ENCODE data around the gene TNS3. TPM values are rescaled to one million over a fixed set of nuclear protein-coding genes. Genes with fewer than 3 reads are reported as not detected.

Gene TNS3
- total RNA-seq (28.5 TPM), polyA plus RNA-seq (ENCODE audit: insufficient read depth in 1 of 8, insufficient read length in 8 of 8, low replicate concordance in 1 of 8) (10 to 100 TPM; 20.2 to 49.1 (median 30.6) TPM)
- long read RNA-seq, donor 1: 0 reads
- long read RNA-seq, donor 2: 0 reads
- long read RNA-seq, donor 3, partial matches to known transcripts: 12 of 12 reads
- long read RNA-seq, donor 3, other reads (novel, unspliced or antisense): 0 of 12 reads
- long read RNA-seq, donor 4: 0 reads
- long read RNA-seq, donor 5, partial matches to known transcripts: 9 of 9 reads
- long read RNA-seq, donor 5, other reads (novel, unspliced or antisense): 0 of 9 reads
- long read RNA-seq, donor 6: 0 reads
- long read RNA-seq, donor 7: 0 reads
- long read RNA-seq, donor 8: 0 reads
- long read RNA-seq, donor 9: 0 reads
- long read RNA-seq, donor 10: 0 reads
- long read RNA-seq, donor 11, full-length matches to known transcripts: 1 of 1 reads
- long read RNA-seq, donor 11, partial matches to known transcripts: 0 of 1 reads
- long read RNA-seq, donor 11, other reads (novel, unspliced or antisense): 0 of 1 reads

DNA sequence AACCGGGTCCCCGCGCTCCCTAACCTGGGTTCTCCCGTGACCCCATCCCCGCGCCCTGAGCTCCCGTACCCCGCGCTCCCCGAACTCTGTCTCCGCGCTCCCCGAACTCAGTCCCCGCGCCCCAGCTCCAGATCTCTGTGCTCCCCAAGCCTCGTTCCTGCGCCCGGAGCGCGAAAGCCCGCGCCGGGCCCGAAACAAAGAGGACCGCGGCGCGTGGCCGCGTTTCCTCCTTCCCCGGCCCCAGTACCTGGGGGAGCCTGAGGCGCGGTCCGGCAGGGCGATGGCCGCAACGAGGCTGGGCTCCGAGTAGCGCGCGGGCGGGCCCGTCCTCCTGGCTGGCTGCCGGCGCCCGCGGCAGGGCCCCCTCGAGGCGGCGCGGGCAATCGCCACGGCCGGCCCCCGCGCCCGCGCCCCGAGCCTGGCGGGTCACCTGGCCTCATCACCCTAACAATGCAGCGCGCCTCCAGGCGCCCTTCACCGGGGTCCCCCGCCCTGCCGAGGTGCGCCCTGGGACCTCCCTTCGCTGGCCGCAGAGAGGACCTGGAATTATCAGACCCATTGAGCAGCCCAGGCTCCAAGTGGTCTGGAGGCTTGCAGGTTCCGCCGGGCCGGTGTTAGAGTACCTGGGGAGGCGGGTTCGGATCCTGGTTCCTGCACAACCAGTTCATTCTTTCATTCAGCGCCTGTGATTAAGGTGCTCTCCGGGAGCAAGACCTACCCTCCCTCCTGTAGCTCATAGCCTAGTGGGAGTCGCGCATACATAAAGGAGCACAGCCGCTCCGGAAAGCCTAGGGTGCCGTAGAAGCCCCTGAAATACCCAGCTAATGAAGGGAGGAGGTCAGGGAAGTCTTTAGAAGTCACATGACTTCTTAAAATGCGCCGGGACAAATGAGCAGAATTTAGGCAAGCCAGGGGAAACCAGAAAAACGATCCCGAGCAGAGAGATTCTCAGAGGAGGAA lies at the start of gene TNS3:
Gene TNS3 (minus strand): TSS at position 308 of the 960 bp plus-strand sequence. CDS start 142,475 bp downstream, outside the sequence.
- DNase-seq: peak; percentile 67
- peak within 1 kb of the TSS; percentile 81 for H3K4me3 ChIP-seq (ENCODE audit: low read length)
- H3K27ac ChIP-seq (ENCODE audit: low read length): peak within 1 kb of the TSS; percentile 94
- H3K9me3 ChIP-seq (replicated peaks; ENCODE audit: control insufficient read depth, low read depth, low read length): peaks cover 3% of the 10 kb centered on the region
- peaks cover 65% of the 10 kb centered on the region for H3K4me1 ChIP-seq (ENCODE audit: control insufficient read depth, insufficient read depth, low read length)
- H3K27me3 ChIP-seq (ENCODE audit: control insufficient read depth, insufficient read depth, low read length): no peaks in the 10 kb centered on the region
- no peaks in the 10 kb centered on the region for H3K36me3 ChIP-seq (ENCODE audit: control insufficient read depth, insufficient read depth, low read length)
- WGBS (ENCODE audit: insufficient coverage): 5% methylated on average over 80 of the region's 85 CpGs

DNA sequence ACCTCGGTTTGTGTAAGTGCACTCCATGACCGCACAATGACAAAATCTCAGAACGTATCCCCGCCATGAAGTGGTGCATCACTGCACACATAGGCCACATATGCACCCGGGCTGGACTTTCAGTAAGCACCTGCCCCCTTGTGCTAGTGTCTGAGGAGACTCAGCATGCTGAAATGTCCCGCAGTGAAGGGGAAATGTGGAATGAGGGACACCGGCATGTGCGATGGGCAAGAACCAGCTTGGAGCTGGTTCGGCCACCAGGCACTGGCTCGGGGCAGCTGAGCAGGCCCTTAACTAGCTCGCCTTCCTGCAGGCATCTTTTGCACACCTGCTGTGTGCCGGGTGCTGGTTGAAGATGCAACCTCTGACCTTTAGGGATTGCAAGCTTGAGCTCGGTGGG lies 49.8 kb upstream of the TNS3 start:
- Histone ChIP-seq H3K27ac (ENCODE audit: low read length) (no peak overlapping the region), H3K27me3 (ENCODE audit: control insufficient read depth, insufficient read depth, low read length) (no peaks in the 10 kb centered on the region), H3K9me3 (replicated peaks; ENCODE audit: control insufficient read depth, low read depth, low read length) (no peaks in the 10 kb centered on the region), H3K4me1 (ENCODE audit: control insufficient read depth, insufficient read depth, low read length) (peaks cover 26% of the 10 kb centered on the region), H3K4me3 (ENCODE audit: low read length) (no peak overlapping the region), H3K36me3 (ENCODE audit: control insufficient read depth, insufficient read depth, low read length) (no peaks in the 10 kb centered on the region)
- no peak for DNase-seq
- 84% methylated on average over 13 of the region's 13 CpGs for WGBS (ENCODE audit: insufficient coverage)

- Histone ChIP-seq H3K27me3 (ENCODE audit: control insufficient read depth, insufficient read depth, low read length) (no peaks in the 10 kb centered on the region), H3K36me3 (ENCODE audit: control insufficient read depth, insufficient read depth, low read length) (no peaks in the 10 kb centered on the region)
- 40% methylated on average over 4 of the region's 7 CpGs for WGBS (ENCODE audit: insufficient coverage)
These were observed 45.8 kb upstream of the TNS3 start for GRCh38 chr7:47627580-47628283.

DNA sequence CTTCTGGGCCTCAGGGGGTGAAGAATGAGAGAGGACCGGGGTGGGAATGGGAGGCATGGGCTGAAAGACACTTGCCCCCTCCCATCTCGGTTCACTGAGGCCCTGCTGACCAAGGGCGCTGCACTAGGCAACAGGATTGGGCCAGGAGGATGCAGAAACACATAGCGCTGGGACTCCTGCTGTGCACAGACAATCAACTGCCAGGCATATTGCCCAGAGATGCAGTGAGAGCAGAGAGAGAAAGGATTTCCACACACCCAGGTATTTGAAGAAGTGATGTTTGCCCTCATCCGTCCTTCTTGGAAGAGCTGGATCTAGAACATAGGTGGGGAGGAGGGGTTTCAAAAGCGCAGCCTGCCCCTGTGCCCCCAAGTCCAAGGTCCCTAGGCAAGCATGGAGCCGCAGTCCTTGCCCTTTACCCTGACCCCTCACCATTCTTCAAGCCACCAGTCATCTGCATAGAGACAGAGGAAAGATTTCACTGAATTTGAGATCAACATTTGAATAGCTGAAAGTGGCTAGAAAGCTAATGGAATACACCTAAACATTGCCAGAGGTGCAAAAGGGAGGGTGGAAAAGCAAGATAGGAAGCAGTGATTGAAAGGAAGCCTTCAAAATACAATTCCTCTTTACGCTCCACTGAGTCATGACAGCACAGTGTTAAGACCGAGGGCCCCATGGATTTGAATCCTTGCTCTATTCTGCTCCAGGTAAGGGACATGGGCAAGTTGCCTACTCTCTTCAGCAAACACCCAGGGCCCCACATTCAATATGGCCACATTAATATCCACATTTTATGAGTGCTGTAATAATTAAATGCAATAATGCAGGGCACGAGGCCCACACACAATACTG lies 44.2 kb upstream of the TNS3 start:
- no peak for DNase-seq
- Histone ChIP-seq H3K9me3 (replicated peaks; ENCODE audit: control insufficient read depth, low read depth, low read length) (no peaks in the 10 kb centered on the region), H3K27me3 (ENCODE audit: control insufficient read depth, insufficient read depth, low read length) (no peaks in the 10 kb centered on the region), H3K27ac (ENCODE audit: low read length) (no peak overlapping the region), H3K4me1 (ENCODE audit: control insufficient read depth, insufficient read depth, low read length) (peaks cover 34% of the 10 kb centered on the region), H3K4me3 (ENCODE audit: low read length) (no peak overlapping the region), H3K36me3 (ENCODE audit: control insufficient read depth, insufficient read depth, low read length) (no peaks in the 10 kb centered on the region)
- WGBS (ENCODE audit: insufficient coverage): 79% methylated on average over 4 of the region's 10 CpGs

More at GRCh38 chr7:47627580-47628283, 45.8 kb upstream of the TNS3 start:
- H3K4me1 ChIP-seq (ENCODE audit: control insufficient read depth, insufficient read depth, low read length): peaks cover 18% of the 10 kb centered on the region
- DNase-seq: no peak
- H3K9me3 ChIP-seq (replicated peaks; ENCODE audit: control insufficient read depth, low read depth, low read length): no peaks in the 10 kb centered on the region
- H3K4me3 ChIP-seq (ENCODE audit: low read length): no peak overlapping the region
- no peak overlapping the region for H3K27ac ChIP-seq (ENCODE audit: low read length)

DNA sequence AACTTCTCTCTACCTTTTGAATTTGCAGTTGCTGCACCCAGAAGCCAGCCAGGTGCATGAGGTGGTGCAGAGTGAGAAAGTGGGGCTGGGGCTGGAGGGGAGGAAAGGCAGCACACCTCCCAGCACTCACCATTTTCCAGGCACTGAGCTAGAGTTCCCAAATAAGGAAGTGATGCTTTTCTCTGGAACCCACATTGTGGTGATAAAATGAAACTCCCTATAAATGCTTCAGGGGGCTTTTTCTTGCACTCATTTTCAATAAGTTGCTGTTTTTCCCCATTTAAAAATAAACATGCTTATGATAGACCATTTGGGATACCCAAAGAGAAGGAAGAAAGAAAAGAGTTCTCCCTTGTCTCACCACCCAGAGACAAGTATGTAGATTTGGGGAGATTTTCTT lies 42.8 kb upstream of the TNS3 start:
- DNase-seq: no peak
- Histone ChIP-seq H3K4me1 (ENCODE audit: control insufficient read depth, insufficient read depth, low read length) (peaks cover 36% of the 10 kb centered on the region), H3K4me3 (ENCODE audit: low read length) (no peak overlapping the region), H3K27ac (ENCODE audit: low read length) (no peak overlapping the region), H3K36me3 (ENCODE audit: control insufficient read depth, insufficient read depth, low read length) (no peaks in the 10 kb centered on the region), H3K27me3 (ENCODE audit: control insufficient read depth, insufficient read depth, low read length) (no peaks in the 10 kb centered on the region), H3K9me3 (replicated peaks; ENCODE audit: control insufficient read depth, low read depth, low read length) (no peaks in the 10 kb centered on the region)

DNA sequence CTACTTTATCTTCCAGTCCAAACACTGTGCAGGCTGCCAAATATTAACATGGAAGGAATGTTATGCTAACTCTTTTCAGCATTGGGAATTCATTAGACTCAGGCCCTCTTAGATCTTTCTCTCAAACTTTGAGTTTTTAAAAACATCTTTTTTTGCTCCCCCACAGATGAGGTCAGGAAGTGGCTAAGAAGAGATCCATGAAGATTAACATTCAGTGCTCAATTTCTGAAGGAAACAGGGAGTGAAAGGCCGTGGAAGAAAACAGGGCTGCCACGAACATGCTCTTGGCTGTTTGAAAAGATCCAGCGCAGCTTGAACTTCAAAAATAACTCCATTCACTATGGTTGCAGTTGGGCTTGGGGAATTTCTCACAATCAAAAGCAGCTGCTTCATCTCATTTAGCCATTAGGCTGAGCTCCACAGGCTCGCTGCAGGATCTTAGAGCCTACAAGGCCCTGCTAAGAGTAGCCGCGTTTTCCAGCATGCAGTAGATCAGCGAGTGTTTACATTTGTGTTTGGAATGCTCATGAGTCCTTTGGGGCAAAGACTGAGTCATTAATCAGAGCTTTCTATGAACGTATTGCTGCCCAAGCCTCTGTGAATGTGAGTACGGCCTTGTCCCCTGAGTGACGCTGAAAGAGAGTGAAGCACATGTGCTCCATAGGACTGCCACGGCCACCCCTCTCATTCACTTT lies 41.2 kb upstream of the TNS3 start:
- Histone ChIP-seq H3K9me3 (replicated peaks; ENCODE audit: control insufficient read depth, low read depth, low read length) (no peaks in the 10 kb centered on the region), H3K27me3 (ENCODE audit: control insufficient read depth, insufficient read depth, low read length) (no peaks in the 10 kb centered on the region), H3K4me1 (ENCODE audit: control insufficient read depth, insufficient read depth, low read length) (peaks cover 36% of the 10 kb centered on the region), H3K4me3 (ENCODE audit: low read length) (no peak overlapping the region), H3K36me3 (ENCODE audit: control insufficient read depth, insufficient read depth, low read length) (no peaks in the 10 kb centered on the region), H3K27ac (ENCODE audit: low read length) (peak overlapping the region; percentile 85)
- peak; percentile 99 for DNase-seq
- 37% methylated on average over 2 of the region's 11 CpGs for WGBS (ENCODE audit: insufficient coverage)

- peak overlapping the region; percentile 85 for H3K27ac ChIP-seq (ENCODE audit: low read length)
- no peaks in the 10 kb centered on the region for H3K9me3 ChIP-seq (replicated peaks; ENCODE audit: control insufficient read depth, low read depth, low read length)
- H3K4me3 ChIP-seq (ENCODE audit: low read length): no peak overlapping the region
- no peaks in the 10 kb centered on the region for H3K36me3 ChIP-seq (ENCODE audit: control insufficient read depth, insufficient read depth, low read length)
- no peaks in the 10 kb centered on the region for H3K27me3 ChIP-seq (ENCODE audit: control insufficient read depth, insufficient read depth, low read length)
- peaks cover 34% of the 10 kb centered on the region for H3K4me1 ChIP-seq (ENCODE audit: control insufficient read depth, insufficient read depth, low read length)
- no peak for DNase-seq
These were observed 40.7 kb upstream of the TNS3 start for GRCh38 chr7:47622586-47622945.

- 56% methylated on average over 4 of the region's 14 CpGs for WGBS (ENCODE audit: insufficient coverage)
- H3K27ac ChIP-seq (ENCODE audit: low read length): peak overlapping the region; percentile 85
- peak; percentile 54 for DNase-seq
These were observed 40.2 kb upstream of the TNS3 start for GRCh38 chr7:47621979-47622561.

More at GRCh38 chr7:47621979-47622561, 40.2 kb upstream of the TNS3 start:
- no peaks in the 10 kb centered on the region for H3K36me3 ChIP-seq (ENCODE audit: control insufficient read depth, insufficient read depth, low read length)
- H3K4me1 ChIP-seq (ENCODE audit: control insufficient read depth, insufficient read depth, low read length): peaks cover 29% of the 10 kb centered on the region
- H3K4me3 ChIP-seq (ENCODE audit: low read length): no peak overlapping the region
- no peaks in the 10 kb centered on the region for H3K9me3 ChIP-seq (replicated peaks; ENCODE audit: control insufficient read depth, low read depth, low read length)
- no peaks in the 10 kb centered on the region for H3K27me3 ChIP-seq (ENCODE audit: control insufficient read depth, insufficient read depth, low read length)
